Small intestine (tissue), 7 donors: ENCODE results near the gene CORO2B. TPM values are rescaled to one million over a fixed set of nuclear protein-coding genes. Genes with fewer than 3 reads are reported as not detected.

Experiments used
- DNase-seq, 2 donors: peaks; one replicate each; pipeline versions ENCODE4 v3.0.0 to v3.0.0-alpha.2; 2013
- FAIRE-seq: peaks from 2 replicates; lab custom pipeline; 2012; peaks lifted over from hg19 to GRCh38; lab: Jason Lieb, UNC
- H3K27ac ChIP-seq, 3 donors: one replicate each; pipeline ENCODE4 v1.5.1; 2013; ENCODE audit warnings: low read length in 2 of 3, mild to moderate bottlenecking in 2 of 3, control low read depth in 1 of 3, inconsistent platforms in 1 of 3, low read depth in 1 of 3, moderate library complexity in 1 of 3
- H3K27me3 ChIP-seq, 3 donors: one replicate each; pipeline ENCODE4 v1.6.1; 2013; ENCODE audit warnings: low read length in 3 of 3, inconsistent platforms in 1 of 3; ENCODE audit not compliant: control insufficient read depth in 3 of 3, insufficient read depth in 3 of 3
- H3K36me3 ChIP-seq, 3 donors: one replicate each; pipeline ENCODE4 v1.6.1; 2013; ENCODE audit warnings: low read length in 3 of 3, inconsistent platforms in 1 of 3, low read depth in 1 of 3, mild to moderate bottlenecking in 1 of 3, moderate library complexity in 1 of 3; ENCODE audit not compliant: control insufficient read depth in 3 of 3, insufficient read depth in 2 of 3
- H3K4me1 ChIP-seq, 3 donors: one replicate each; pipeline ENCODE4 v1.6.1; 2013; ENCODE audit warnings: low read length in 2 of 3, inconsistent platforms in 1 of 3, low read depth in 1 of 3, mild to moderate bottlenecking in 1 of 3, moderate library complexity in 1 of 3; ENCODE audit not compliant: control insufficient read depth in 3 of 3, insufficient read depth in 2 of 3
- H3K4me3 ChIP-seq, 3 donors: one replicate each; pipeline ENCODE4 v1.5.1; 2013; ENCODE audit warnings: low read length in 3 of 3, control low read depth in 1 of 3, inconsistent platforms in 1 of 3, low read depth in 1 of 3, mild to moderate bottlenecking in 1 of 3, moderate library complexity in 1 of 3
- H3K9me3 ChIP-seq, 2 donors: one replicate each; pipeline ENCODE4 v1.6.1; 2013; ENCODE audit warnings: low read depth in 1 of 2, low read length in 1 of 2; ENCODE audit not compliant: control insufficient read depth in 2 of 2, insufficient read depth in 1 of 2
- WGBS, 3 donors: extraction: QIAGEN DNeasy Blood & Tissue Kit; methylation state at CpG; one replicate each; pipeline ENCODE4 v1.1.7; 2013; 5-methylcytosine and 5-hydroxymethylcytosine counted together
- polyA plus RNA-seq, 4 donors: library from polyadenylated mRNA; stranded (reverse) in 3 of 4; unstranded in 1 of 4; fragments of 200-250 nt in 3 of 4; fragments of 120-200 nt in 1 of 4; gene quantifications; one replicate each; pipeline versions ENCODE4 v1.2.1 to v1.2.3, GENCODE V29; 2013
- donor health status: healthy with polysubstance abuse.
- donor health status: control.
- donor health status: control.
- donor health status: Bipolar disorder and iron deficiency.
- donor health status: healthy.

Gene CORO2B
- polyA plus RNA-seq, 4 donors = 1.3 to 3.0 (median 1.7) TPM

DNA sequence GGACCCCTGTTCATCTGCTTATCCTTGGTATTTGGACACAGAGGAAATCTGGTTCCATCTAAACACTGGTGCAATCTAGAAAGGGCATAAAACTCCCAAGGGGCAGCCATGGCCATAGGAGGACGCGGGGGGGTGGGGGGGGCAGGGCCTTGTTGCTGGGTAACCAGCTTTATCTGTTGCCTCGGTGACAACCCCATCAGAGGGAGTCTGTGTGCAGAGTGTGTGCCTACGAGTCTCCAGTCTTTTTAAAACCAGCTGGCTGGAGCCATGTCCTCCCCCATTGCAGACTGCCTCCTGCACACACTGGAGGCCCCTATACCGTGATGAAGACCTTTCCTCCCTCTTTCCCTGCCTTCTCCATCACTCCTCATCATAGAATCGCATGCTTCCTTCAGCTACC, 26.4 kb upstream of the CORO2B start:
- H3K9me3 ChIP-seq = no peaks in the 10 kb centered on the region
- no peaks in the 10 kb centered on the region for H3K36me3 ChIP-seq
- no peak overlapping the region for H3K27ac ChIP-seq
- DNase-seq (no peak), FAIRE-seq (no peak)
- peaks cover 0 to 6% (median 0%) of the 10 kb centered on the region in 3 donors for H3K27me3 ChIP-seq
- H3K4me3 ChIP-seq = no peak overlapping the region
- WGBS, 3 donors = 33 to 53% (median 38%) methylated on average over 6 of the region's 6 CpGs
- H3K4me1 ChIP-seq = peaks cover 0 to 7% (median 0%) of the 10 kb centered on the region in 3 donors

DNA sequence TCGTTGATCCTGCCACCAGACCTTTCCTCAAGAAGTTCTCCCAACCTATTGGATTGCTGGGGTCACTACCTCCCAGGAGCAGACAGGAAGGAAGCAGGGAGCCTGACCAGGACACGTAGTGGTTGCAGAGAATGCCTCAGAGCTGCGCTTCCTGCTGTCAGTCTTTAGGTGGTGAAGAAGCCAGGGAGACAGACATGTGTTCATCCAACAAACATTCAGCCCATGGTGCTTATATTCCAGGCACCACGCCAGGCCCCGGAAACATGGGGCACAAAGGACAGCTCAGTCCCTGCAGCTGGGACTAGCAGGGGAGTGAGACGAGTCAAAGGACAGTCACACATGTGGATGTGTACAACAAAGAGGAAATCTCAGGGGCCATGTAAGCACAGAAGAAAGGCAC, 26.0 kb upstream of the CORO2B start:
- DNase-seq = no peak
- peaks cover 0 to 10% (median 0%) of the 10 kb centered on the region in 3 donors for H3K4me1 ChIP-seq
- H3K9me3 ChIP-seq = no peaks in the 10 kb centered on the region
- H3K4me3 ChIP-seq = no peak overlapping the region
- 25 to 38% (median 34%) methylated on average over 6 of the region's 6 CpGs for WGBS, 3 donors
- no peaks in the 10 kb centered on the region for H3K36me3 ChIP-seq
- H3K27ac ChIP-seq = no peak overlapping the region
- no peak for FAIRE-seq
- peaks cover 0 to 6% (median 0%) of the 10 kb centered on the region in 3 donors for H3K27me3 ChIP-seq

DNA sequence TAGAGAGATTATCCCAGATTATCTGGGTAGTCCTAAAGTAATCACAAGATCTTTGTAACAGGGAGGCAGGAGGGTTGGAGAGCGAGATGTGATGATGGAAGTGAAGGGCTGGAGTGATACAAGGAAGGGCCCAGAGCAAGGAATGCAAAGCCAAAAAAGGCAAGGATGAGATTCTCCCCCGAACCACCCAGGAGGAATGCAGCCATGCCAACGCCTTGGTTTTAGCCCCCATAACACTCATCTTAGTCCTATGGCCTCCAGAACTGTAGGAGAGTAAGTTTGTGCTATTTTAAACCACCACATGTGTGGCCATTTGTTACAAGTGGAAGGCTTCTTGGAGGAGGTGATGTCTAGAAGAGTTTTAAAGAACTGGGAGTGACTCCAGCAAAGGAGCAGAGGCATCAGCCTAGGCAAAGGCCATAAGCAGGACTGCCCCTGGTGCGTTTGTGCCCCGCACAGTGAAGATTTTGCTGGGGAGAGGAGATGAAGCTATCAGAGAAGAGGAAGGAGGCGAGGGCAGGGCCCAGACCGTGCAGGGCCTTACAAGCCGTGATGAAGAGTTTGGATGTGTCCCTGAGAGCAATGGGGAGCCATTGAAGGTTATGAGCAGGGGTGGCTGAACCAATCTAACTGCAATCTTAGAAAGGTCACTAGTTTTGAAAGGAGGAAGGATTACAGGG, 25.3 kb upstream of the CORO2B start:
- Histone ChIP-seq H3K27me3 (peaks cover 0 to 4% (median under 1%) of the 10 kb centered on the region in 3 donors), H3K36me3 (no peaks in the 10 kb centered on the region), H3K4me1 (peaks cover 0 to 14% (median 0%) of the 10 kb centered on the region in 3 donors), H3K9me3 (no peaks in the 10 kb centered on the region), H3K4me3 (no peak overlapping the region), H3K27ac (no peak overlapping the region)
- FAIRE-seq = no peak
- WGBS, 3 donors = 58 to 72% (median 60%) methylated on average over 8 of the region's 8 CpGs
- no peak for DNase-seq

GRCh38 chr15:68553994-68554720, 24.6 kb upstream of the CORO2B start:
- H3K9me3 ChIP-seq = no peaks in the 10 kb centered on the region
- DNase-seq (peak; percentile 56 to 73), FAIRE-seq (no peak)
- peaks cover 0 to 20% (median 0%) of the 10 kb centered on the region in 3 donors for H3K4me1 ChIP-seq
- H3K36me3 ChIP-seq = no peaks in the 10 kb centered on the region
- H3K27me3 ChIP-seq = peaks cover 0 to 6% (median 3%) of the 10 kb centered on the region in 3 donors
- no peak overlapping the region for H3K27ac ChIP-seq
- no peak overlapping the region for H3K4me3 ChIP-seq
- WGBS, 3 donors = 33 to 45% (median 38%) methylated on average over 10 of the region's 10 CpGs

- WGBS, 3 donors = 63 to 82% (median 69%) methylated on average over 10 of the region's 10 CpGs
- no peak for DNase-seq
- peaks cover 0 to 11% (median 3%) of the 10 kb centered on the region in 3 donors for H3K27me3 ChIP-seq
Measured at GRCh38 chr15:68554721-68555678, 23.8 kb upstream of the CORO2B start.

DNA sequence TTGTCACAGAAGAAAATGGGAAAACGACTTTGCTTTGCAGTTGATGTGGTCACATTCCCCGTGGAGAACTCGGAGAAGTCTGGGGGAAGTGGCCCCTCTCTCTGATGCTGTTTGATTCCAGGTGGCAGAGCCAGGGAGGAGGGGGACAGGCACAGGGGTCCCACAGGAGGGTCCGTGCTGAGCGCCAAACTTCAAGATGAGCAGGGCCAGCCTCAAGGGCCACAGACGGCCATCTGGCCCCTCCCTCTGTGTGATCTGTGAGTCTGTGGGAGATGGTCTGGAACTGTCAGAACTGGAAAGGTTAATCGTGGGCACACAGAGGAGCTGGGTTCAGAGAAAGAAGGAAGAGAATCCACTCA, 23.1 kb upstream of the CORO2B start:
- peaks cover 0 to 27% (median 4%) of the 10 kb centered on the region in 3 donors for H3K4me1 ChIP-seq
- H3K4me3 ChIP-seq = no peak overlapping the region
- no peaks in the 10 kb centered on the region for H3K9me3 ChIP-seq
- H3K27ac ChIP-seq = no peak overlapping the region
- H3K36me3 ChIP-seq = no peaks in the 10 kb centered on the region
- 74 to 83% (median 81%) methylated on average over 7 of the region's 7 CpGs for WGBS, 3 donors
- H3K27me3 ChIP-seq = peaks cover 0 to 14% (median 3%) of the 10 kb centered on the region in 3 donors
- FAIRE-seq (no peak), DNase-seq (no peak)

More at GRCh38 chr15:68554721-68555678, 23.8 kb upstream of the CORO2B start:
- Histone ChIP-seq H3K4me1 (peaks cover 0 to 26% (median 3%) of the 10 kb centered on the region in 3 donors), H3K4me3 (no peak overlapping the region), H3K36me3 (no peaks in the 10 kb centered on the region), H3K9me3 (no peaks in the 10 kb centered on the region), H3K27ac (no peak overlapping the region)
- no peak for FAIRE-seq

GRCh38 chr15:68556139-68556990, 22.4 kb upstream of the CORO2B start:
- Histone ChIP-seq H3K36me3 (no peaks in the 10 kb centered on the region), H3K27me3 (peaks cover 0 to 21% (median 3%) of the 10 kb centered on the region in 3 donors), H3K4me3 (no peak overlapping the region), H3K9me3 (no peaks in the 10 kb centered on the region), H3K27ac (no peak overlapping the region), H3K4me1 (peaks cover 0 to 27% (median 4%) of the 10 kb centered on the region in 3 donors)
- 77 to 87% (median 79%) methylated on average over 17 of the region's 17 CpGs for WGBS, 3 donors
- DNase-seq (no peak), FAIRE-seq (no peak)
